Measurements from ENCODE around the gene ULK3.

The ULK3 gene

GRCh38 chr15:74786551-74787165 lies 56.3 kb downstream of the ULK3 start:
- H3K9me3 ChIP-seq: no peaks in the 10 kb centered on the region
- DNase-seq: no peak
- H3K36me3 ChIP-seq: peaks cover 7% of the 10 kb centered on the region; the same call in 1 of the 2 replicates
- TF ChIP-seq CTCF (IDR thresholded peaks at IDR 0.05; ENCODE audit: low read depth, low read length): no peak
- H3K4me3 ChIP-seq (ENCODE audit: low read depth, low read length): no peak overlapping the region
- H3K27me3 ChIP-seq: no peaks in the 10 kb centered on the region
- H3K4me1 ChIP-seq: peaks cover 13% of the 10 kb centered on the region
